Type B pancreatic cell (in vitro differentiated cells): ENCODE measurements around the gene VOPP1. TPM values are rescaled to one million over a fixed set of nuclear protein-coding genes. Genes with fewer than 3 reads are reported as not detected.
"Not testable (repeated sequence)": the region's sequence is repeated elsewhere in the genome, so short reads cannot be mapped to it uniquely, and the experiment has no call there.

Experiments
- DNase-seq: peaks from one replicate; pipeline ENCODE4 v3.0.0; 2021; ENCODE audit warnings: mixed read lengths; ENCODE audit not compliant: unreplicated experiment; ENCODE audit errors: extremely low spot score
- H3K27ac Mint-ChIP-seq: 2 replicates; pipeline ENCODE4 v1.8.0; 2021; ENCODE audit warnings: mild to moderate bottlenecking, mixed read lengths
- H3K27me3 Mint-ChIP-seq: 2 replicates; pipeline ENCODE4 v1.8.0; 2021; ENCODE audit warnings: mixed read lengths
- H3K36me3 Mint-ChIP-seq: 2 replicates; pipeline ENCODE4 v1.8.0; 2021; ENCODE audit warnings: mixed read lengths
- H3K4me1 Mint-ChIP-seq: one replicate; pipeline ENCODE4 v1.8.0; 2021; ENCODE audit warnings: mixed read lengths; ENCODE audit not compliant: unreplicated experiment
- H3K4me3 Mint-ChIP-seq: 2 replicates; pipeline ENCODE4 v1.8.0; 2021; ENCODE audit warnings: mild to moderate bottlenecking, mixed read lengths
- H3K9me3 Mint-ChIP-seq: 2 replicates; pipeline ENCODE4 v1.8.0; 2021; ENCODE audit warnings: mixed read lengths
- CTCF ChIP-seq: fragments of 200-600 bp; sonication (generic); conservative IDR thresholded peaks from 2 replicates; pipeline ENCODE4 v1.5.0; 2021; ENCODE audit warnings: antibody characterized with exemption, mild to moderate bottlenecking
- total RNA-seq: library from RNA; stranded (reverse); gene quantifications from 2 replicates; pipeline ENCODE4 v1.2.1, GENCODE V29; 2021; ENCODE audit warnings: low replicate concordance

Gene VOPP1
- total RNA-seq, 1 donor from 2014 or later: 38.9 TPM

DNA sequence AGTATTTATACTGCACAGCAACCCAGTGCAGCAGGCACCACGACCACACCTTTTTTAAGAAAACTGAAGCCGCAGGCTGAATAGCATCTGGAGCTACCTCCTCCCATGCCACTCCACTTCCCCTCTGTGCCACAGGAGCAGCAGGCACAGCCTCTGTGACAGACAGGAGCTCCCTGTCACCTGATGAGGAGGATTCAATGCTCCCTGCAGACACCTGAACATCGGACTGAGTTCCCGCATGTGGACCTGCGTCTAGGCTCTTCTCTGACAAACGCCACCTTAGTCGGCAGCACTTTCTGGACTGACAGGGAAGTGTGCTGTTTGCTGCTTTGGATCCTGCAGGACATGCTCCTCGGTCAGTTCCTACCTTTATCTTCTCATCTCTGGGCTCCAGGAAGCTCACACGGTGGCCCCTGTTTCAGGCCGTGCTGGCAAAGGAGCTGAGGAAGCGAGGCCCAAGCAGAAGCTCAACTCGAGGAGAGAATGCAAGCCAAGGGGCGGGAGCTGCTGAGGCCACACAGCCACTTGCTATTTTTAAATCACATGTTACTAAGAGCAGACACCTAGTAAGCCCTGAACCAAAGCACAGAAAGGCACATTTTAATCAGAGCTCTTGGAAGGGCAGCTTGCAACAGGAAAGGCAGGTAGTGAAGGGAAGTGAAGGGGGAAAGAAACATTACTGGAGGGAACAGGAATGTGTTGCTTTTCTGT is 56.6 kb downstream of the VOPP1 start:
- Mint-ChIP-seq H3K9me3 (no peaks in the 10 kb centered on the region), H3K27ac (no peak overlapping the region), H3K4me3 (no peak overlapping the region), H3K4me1 (peaks cover 4% of the 10 kb centered on the region), H3K27me3 (no peaks in the 10 kb centered on the region), H3K36me3 (peaks cover 10% of the 10 kb centered on the region)
- DNase-seq: no peak
- no peak for TF ChIP-seq CTCF

- peaks cover 6% of the 10 kb centered on the region for H3K4me1 Mint-ChIP-seq
- no peak for TF ChIP-seq CTCF
Measured at GRCh38 chr7:55514546-55515265, 57.6 kb downstream of the VOPP1 start.

GRCh38 chr7:55513868-55514267 is 58.4 kb downstream of the VOPP1 start:
- DNase-seq: no peak
- Mint-ChIP-seq H3K36me3 (peaks cover 9% of the 10 kb centered on the region), H3K27me3 (no peaks in the 10 kb centered on the region), H3K4me1 (peaks cover 6% of the 10 kb centered on the region), H3K4me3 (no peak overlapping the region), H3K9me3 (no peaks in the 10 kb centered on the region), H3K27ac (no peak overlapping the region)
- TF ChIP-seq CTCF: no peak

More at GRCh38 chr7:55514546-55515265, 57.6 kb downstream of the VOPP1 start:
- Mint-ChIP-seq H3K27ac (no peak overlapping the region), H3K9me3 (no peaks in the 10 kb centered on the region), H3K4me3 (no peak overlapping the region), H3K36me3 (peaks cover 10% of the 10 kb centered on the region), H3K27me3 (no peaks in the 10 kb centered on the region)
- no peak for DNase-seq

- TF ChIP-seq CTCF: no peak
- Mint-ChIP-seq H3K4me3 (no peak overlapping the region), H3K36me3 (peaks cover 4% of the 10 kb centered on the region), H3K9me3 (no peaks in the 10 kb centered on the region), H3K4me1 (peaks cover 6% of the 10 kb centered on the region), H3K27me3 (no peaks in the 10 kb centered on the region), H3K27ac (no peak overlapping the region)
- no peak for DNase-seq
Measured at GRCh38 chr7:55512635-55513191, 59.6 kb downstream of the VOPP1 start.

GRCh38 chr7:55510621-55511020 is 61.7 kb downstream of the VOPP1 start:
- Mint-ChIP-seq H3K9me3 (no peaks in the 10 kb centered on the region), H3K4me3 (no peak overlapping the region), H3K36me3 (no peaks in the 10 kb centered on the region), H3K27me3 (no peaks in the 10 kb centered on the region), H3K4me1 (peaks cover 6% of the 10 kb centered on the region), H3K27ac (no peak overlapping the region)
- no peak for TF ChIP-seq CTCF
- no peak for DNase-seq

DNA sequence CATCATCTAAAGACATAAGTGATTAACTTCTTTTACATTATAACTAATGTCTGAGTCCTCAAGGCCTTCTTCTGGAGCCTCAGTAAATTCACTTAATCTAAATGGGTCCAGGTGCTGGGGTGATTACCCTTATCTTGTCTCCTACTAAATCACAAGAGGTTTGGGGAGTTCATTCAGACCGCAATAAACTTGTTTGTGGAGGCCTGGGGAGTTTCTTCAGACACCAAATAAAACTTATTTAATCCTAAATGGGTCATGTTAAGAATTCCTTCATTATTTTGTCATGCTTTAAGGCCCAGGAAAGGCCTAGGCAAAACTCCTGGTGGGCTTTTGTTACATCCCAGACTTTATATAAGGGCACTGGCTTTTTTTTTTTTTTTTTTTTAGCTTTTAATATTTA is 62.1 kb downstream of the VOPP1 start:
- H3K9me3 Mint-ChIP-seq, H3K4me3 Mint-ChIP-seq, H3K27me3 Mint-ChIP-seq, H3K27ac Mint-ChIP-seq, H3K4me1 Mint-ChIP-seq, DNase-seq, H3K36me3 Mint-ChIP-seq: not testable (repeated sequence)
